OCI-LY7 (cell line): ENCODE results near the gene PGA4. TPM values are rescaled to one million over a fixed set of nuclear protein-coding genes. Genes with fewer than 3 reads are reported as not detected.

Source experiments
- BruUV-seq: library from RNA; stranded (reverse); fragments of 400-500 nt; replicated peaks from 2 replicates; lab custom pipeline; 2021; lab: Mats Ljungman, UMichigan
- CTCF ChIA-PET: fragments of 300-600 bp; sonication (Branson Sonifier 250); formaldehyde crosslinking; loops from one replicate; lab custom pipeline; 2022; ENCODE audit warnings: antibody characterized with exemption; ENCODE audit not compliant: unreplicated experiment; lab: Charles Lee
- POLR2A ChIA-PET: fragments of 300-600 bp; sonication (Branson Sonifier 250); formaldehyde crosslinking; loops from one replicate; lab custom pipeline; 2022; ENCODE audit warnings: antibody characterized with exemption; lab: Charles Lee
- DNase-seq: peaks from one replicate; pipeline ENCODE4 v3.0.0-alpha.2; 2015; ENCODE audit warnings: low spot score
- H2AFZ ChIP-seq: fragments of 200-600 bp; sonication (generic), shearing (Covaris generic); 2 replicates; pipeline ENCODE4 v1.6.1; 2014; ENCODE audit warnings: mild to moderate bottlenecking, antibody characterized with exemption, low read length, moderate library complexity
- H3K27ac ChIP-seq: fragments of 200-600 bp; sonication (generic); 2 replicates; pipeline ENCODE4 v1.5.1; 2014; ENCODE audit warnings: mixed run types, low read depth, mild to moderate bottlenecking, moderate library complexity, low read length, inconsistent platforms; ENCODE audit not compliant: poor library complexity, severe bottlenecking
- H3K36me3 ChIP-seq: fragments of 200-600 bp; sonication (generic); 2 replicates; pipeline ENCODE4 v1.6.1; 2014; ENCODE audit warnings: mild to moderate bottlenecking, antibody characterized with exemption, low read length, moderate library complexity, mixed read lengths; ENCODE audit not compliant: insufficient read depth
- H3K4me1 ChIP-seq: fragments of 200-600 bp; sonication (generic); 2 replicates; pipeline ENCODE4 v1.5.1; 2014; ENCODE audit warnings: mild to moderate bottlenecking, low read length; ENCODE audit not compliant: insufficient read depth, poor library complexity, severe bottlenecking
- H3K4me2 ChIP-seq: fragments of 200-600 bp; sonication (generic); 2 replicates; pipeline ENCODE4 v1.6.1; 2014; ENCODE audit warnings: mild to moderate bottlenecking, low read length
- H3K4me3 ChIP-seq: fragments of 200-600 bp; sonication (generic); 2 replicates; pipeline ENCODE4 v1.5.1; 2014; ENCODE audit warnings: mild to moderate bottlenecking, low read depth, low read length; ENCODE audit not compliant: poor library complexity, severe bottlenecking
- H3K79me2 ChIP-seq: fragments of 200-600 bp; sonication (generic); 2 replicates; pipeline ENCODE4 v1.6.1; 2016; ENCODE audit warnings: low read depth, mild to moderate bottlenecking, low read length, moderate library complexity, mixed read lengths; ENCODE audit not compliant: insufficient read depth
- H3K9me2 ChIP-seq: fragments of 200-600 bp; sonication (generic); 2 replicates; pipeline ENCODE4 v1.6.1; 2016; ENCODE audit warnings: mild to moderate bottlenecking, low read length, mixed read lengths; ENCODE audit not compliant: insufficient read depth
- H3K9me3 ChIP-seq: fragments of 200-600 bp; sonication (generic); 2 replicates; pipeline ENCODE4 v1.6.1; 2014; ENCODE audit warnings: mild to moderate bottlenecking, mixed run types, low read length, mixed read lengths
- H4K20me1 ChIP-seq: fragments of 200-600 bp; sonication (generic); 2 replicates; pipeline ENCODE4 v1.6.1; 2014; ENCODE audit warnings: mild to moderate bottlenecking, antibody characterized with exemption, low read length, moderate library complexity, mixed read lengths; ENCODE audit not compliant: insufficient read depth
- EZH2phosphoT487 ChIP-seq: fragments of 200-600 bp; sonication (generic); IDR thresholded peaks from 2 replicates; pipeline ENCODE4 v1.6.1; 2018; ENCODE audit warnings: low read depth, borderline replicate concordance, mild to moderate bottlenecking, mixed run types, antibody characterized with exemption, low read length, moderate library complexity, mixed read lengths
- intact Hi-C: fragments of 100-400 bp; cut with micrococcal nuclease; formaldehyde crosslinking; loops from one replicate; pipeline ENCODE4 v1.10.0; 2022; ENCODE audit not compliant: unreplicated experiment
- total RNA-seq, 2 experiments: library from RNA; depleted of rRNA in 1 of 2; stranded (reverse); fragments of >200 nt in 1 of 2; shearing (Covaris generic) in 1 of 2; gene quantifications; 2 replicates each; pipeline ENCODE4 v1.2.3, GENCODE V29; 2014 to 2022
- TF ChIP-seq, protein P1 (sequence below): fragments of 200-600 bp; sonication (generic); conservative IDR thresholded peaks from 2 replicates; pipeline ENCODE4 v1.5.1; 2014; ENCODE audit warnings: mild to moderate bottlenecking, antibody characterized with exemption, low read length, moderate library complexity, mixed read lengths

The PGA4 gene
- total RNA-seq, 2 experiments from 2014 or later, result not detected

DNA sequence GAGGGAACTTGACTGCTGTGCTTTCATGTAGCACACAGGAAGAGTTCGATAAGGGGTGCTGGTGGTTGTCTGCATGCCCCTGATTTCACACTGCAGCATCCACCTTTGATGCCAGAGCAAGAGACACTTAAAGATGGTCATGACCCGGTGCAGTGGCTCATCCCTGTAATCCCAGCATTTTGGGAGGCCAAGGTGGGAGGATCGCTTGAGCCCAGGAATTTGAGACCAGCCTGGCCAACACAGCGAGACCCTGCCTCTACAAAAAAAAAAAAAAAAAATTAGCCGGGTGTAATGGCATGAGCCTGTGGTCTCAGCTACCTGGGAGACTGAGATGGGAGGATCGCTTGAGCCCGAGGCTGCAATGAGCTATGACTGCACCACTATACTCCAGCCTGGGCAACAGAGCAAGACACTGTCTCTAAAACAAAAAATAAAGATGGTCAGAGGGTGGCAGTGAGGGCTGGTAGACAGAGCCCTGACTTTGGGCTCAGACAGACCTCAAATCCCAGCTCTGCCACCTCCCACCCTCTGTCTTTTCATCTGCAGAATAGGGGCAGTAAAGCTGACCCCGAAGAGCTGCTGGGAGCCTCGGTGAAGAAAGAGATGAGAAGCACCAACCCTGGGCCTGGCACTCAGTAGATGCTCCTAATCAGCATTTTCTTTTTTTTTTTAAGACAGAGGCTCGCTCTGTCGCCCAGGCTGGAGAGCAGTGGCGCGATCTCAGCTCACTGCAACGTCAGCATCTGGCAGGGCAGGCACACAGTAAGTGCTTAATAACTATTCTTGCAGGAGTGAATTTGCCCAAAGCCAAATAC lies 55.2 kb downstream of the PGA4 start:
- no peaks in the 10 kb centered on the region for H3K4me1 ChIP-seq
- no peak for TF ChIP-seq EZH2phosphoT487
- TF ChIP-seq, protein P1, sequence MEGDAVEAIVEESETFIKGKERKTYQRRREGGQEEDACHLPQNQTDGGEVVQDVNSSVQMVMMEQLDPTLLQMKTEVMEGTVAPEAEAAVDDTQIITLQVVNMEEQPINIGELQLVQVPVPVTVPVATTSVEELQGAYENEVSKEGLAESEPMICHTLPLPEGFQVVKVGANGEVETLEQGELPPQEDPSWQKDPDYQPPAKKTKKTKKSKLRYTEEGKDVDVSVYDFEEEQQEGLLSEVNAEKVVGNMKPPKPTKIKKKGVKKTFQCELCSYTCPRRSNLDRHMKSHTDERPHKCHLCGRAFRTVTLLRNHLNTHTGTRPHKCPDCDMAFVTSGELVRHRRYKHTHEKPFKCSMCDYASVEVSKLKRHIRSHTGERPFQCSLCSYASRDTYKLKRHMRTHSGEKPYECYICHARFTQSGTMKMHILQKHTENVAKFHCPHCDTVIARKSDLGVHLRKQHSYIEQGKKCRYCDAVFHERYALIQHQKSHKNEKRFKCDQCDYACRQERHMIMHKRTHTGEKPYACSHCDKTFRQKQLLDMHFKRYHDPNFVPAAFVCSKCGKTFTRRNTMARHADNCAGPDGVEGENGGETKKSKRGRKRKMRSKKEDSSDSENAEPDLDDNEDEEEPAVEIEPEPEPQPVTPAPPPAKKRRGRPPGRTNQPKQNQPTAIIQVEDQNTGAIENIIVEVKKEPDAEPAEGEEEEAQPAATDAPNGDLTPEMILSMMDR, result no peak
- no peaks in the 10 kb centered on the region for H3K36me3 ChIP-seq
- no peak overlapping the region for H3K27ac ChIP-seq
- H3K9me3 ChIP-seq, result no peaks in the 10 kb centered on the region
- ChIA-PET CTCF (no interaction called here), POLR2A (interaction anchor here (0.7 kb wide), 1 partner anchor 12 kb away, joined by 3 read pairs; no protein-coding TSS in a partner anchor)
- no peaks in the 10 kb centered on the region for H4K20me1 ChIP-seq
- no peak for DNase-seq
- no peaks in the 10 kb centered on the region for H3K9me2 ChIP-seq
- intact Hi-C loops, result no loop called here
- H3K79me2 ChIP-seq, result no peaks in the 10 kb centered on the region
- no peak overlapping the region for H3K4me2 ChIP-seq
- no peak overlapping the region for H3K4me3 ChIP-seq
- BruUV-seq, result no TSS peak
- no peak overlapping the region for H2AFZ ChIP-seq

DNA sequence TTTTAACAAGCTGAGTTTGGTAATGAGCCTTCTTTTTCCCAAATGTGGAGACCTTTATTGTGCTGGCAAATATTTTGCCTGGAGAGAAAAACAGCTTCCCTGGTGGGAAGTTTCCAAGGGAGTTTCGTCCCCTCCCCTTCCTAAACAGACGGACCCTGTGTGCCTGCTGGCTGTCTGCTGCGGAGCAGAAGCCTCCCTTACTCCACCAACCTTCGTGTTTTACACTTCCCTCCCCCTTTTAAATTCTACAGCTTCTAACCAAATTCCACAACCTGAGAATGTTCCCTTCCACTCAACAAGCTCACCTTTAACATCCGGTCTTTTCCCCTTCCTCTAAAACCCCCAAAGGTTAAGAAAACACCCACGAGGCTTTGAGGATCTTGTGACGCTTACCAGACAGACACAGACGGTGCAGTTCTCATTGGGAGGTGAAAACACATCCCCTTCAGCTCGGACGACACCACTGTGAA lies 55.9 kb downstream of the PGA4 start:
- no peak for DNase-seq
- Histone ChIP-seq H3K79me2 (no peaks in the 10 kb centered on the region), H3K4me3 (no peak overlapping the region), H2AFZ (no peak overlapping the region), H3K27ac (no peak overlapping the region), H3K36me3 (no peaks in the 10 kb centered on the region), H3K4me2 (no peak overlapping the region), H3K9me3 (no peaks in the 10 kb centered on the region), H3K9me2 (no peaks in the 10 kb centered on the region), H4K20me1 (no peaks in the 10 kb centered on the region), H3K4me1 (no peaks in the 10 kb centered on the region)
- BruUV-seq, result no TSS peak
- CTCF ChIA-PET, result no interaction called here
- POLR2A ChIA-PET, result interaction anchor here (0.7 kb wide), 1 partner anchor 12 kb away, joined by 3 read pairs; no protein-coding TSS in a partner anchor
- TF ChIP-seq EZH2phosphoT487, result no peak
- TF ChIP-seq, protein P1, result no peak
- intact Hi-C loops, result no loop called here
